ENCODE measurements around the gene TASOR2. TPM values are rescaled to one million over a fixed set of nuclear protein-coding genes. Genes with fewer than 3 reads are reported as not detected.
A peak's percentile ranks its signal among the peaks of the same experiment; 100 is the strongest.

Gene TASOR2
- total RNA-seq, 2 experiments from 2014 or later, result 52.0 to 56.0 TPM

GRCh38 chr10:5661043-5661442, 23.6 kb upstream of the TASOR2 start:
- DNase-seq (no peak), ATAC-seq (no peak)
- no peaks in the 10 kb centered on the region for H3K9me3 Mint-ChIP-seq (ENCODE audit: low read depth)
- CTCF ChIA-PET, result interaction anchor here (1.6 kb wide), 1 partner anchor 31 kb away, joined by 6 read pairs; no protein-coding TSS in a partner anchor
- no peak overlapping the region for H3K4me3 Mint-ChIP-seq
- H3K27me3 Mint-ChIP-seq, result peaks cover 8% of the 10 kb centered on the region
- no peaks in the 10 kb centered on the region for H3K36me3 Mint-ChIP-seq
- peaks cover 34% of the 10 kb centered on the region for H3K4me1 Mint-ChIP-seq
- no peak overlapping the region for H3K27ac Mint-ChIP-seq

DNA sequence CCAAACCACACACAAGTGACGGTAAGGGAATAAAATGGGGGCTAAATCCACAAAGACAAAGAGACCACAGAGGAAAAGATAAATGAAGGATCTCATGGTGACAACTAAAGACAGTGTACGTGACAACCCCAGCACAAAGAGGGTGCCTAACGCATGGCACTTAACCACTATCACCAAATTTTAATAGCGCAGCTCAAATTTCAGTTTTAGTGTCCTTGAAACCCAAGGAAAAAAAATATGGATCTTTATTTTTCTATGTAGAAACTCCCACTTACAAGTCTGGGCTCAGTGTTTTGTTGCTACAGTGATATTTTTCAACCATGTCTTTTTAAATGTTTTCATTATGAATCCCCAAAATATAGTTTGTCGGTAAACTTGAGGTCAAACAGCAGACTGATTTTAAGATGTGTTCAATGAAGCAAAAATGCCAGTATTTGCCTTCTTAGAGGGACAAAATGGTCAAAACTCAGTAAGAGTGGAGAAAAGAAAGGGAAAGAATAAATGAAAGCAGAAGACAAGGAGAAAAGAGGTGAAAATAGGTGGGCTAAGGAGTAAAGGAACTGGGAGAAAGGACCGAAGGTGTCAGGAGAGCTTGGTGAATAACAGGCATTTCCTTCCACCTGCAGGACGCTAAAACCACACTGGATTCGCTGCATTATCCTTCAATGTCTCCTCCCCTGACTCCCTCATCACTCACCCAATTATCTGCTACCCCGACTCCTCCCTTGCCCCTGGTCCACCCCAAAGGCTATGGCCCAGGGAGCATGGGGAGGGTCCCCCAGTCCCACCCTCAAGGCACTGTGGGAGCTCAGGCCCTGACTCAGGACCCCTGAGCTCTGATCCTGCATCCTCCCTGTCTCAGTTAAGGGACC, 21.7 kb upstream of the TASOR2 start:
- Mint-ChIP-seq H3K4me3 (no peak overlapping the region), H3K27ac (no peak overlapping the region), H3K9me3 (ENCODE audit: low read depth) (no peaks in the 10 kb centered on the region), H3K27me3 (peaks cover 18% of the 10 kb centered on the region), H3K4me1 (peaks cover 30% of the 10 kb centered on the region), H3K36me3 (peaks cover 2% of the 10 kb centered on the region)
- CTCF ChIA-PET, result interaction anchor here (1.1 kb wide), 1 partner anchor 17 kb away, joined by 3 read pairs; no protein-coding TSS in a partner anchor
- DNase-seq, result peak; percentile 8
- ATAC-seq, result no peak

DNA sequence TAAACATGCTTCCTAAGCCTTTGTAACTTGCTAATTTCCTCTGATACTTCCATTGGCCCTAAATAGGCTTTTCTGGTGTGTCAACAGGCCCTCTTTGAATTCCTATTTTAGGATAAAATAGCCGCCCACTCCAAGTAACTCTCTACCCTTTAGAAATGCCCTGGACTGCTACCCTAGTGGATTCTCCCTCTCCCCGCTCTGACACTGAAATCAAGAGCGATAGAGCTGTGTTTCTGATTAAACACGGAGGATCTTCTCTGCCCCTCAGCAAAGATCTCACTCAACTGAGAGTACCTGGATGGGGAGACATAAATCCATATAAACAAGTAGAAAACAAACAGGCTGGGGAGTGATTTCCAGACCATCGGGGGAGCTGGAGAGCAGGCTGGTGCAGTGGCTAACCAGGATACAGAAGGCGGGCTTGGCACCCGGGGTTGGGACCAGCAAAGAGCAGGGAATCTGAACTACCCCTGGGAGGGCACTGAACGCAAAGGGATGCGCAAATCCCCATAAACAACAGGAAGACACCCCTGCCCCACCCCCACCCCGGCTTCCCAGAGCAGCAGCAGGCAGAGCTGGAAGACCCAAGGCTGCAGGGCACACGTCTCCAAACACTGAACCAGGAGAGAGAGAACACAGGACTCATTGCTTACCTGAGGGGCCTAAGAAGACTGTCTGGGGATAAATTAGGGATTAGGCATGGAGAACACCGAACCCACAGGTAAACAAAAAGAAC, 20.8 kb upstream of the TASOR2 start:
- Mint-ChIP-seq H3K36me3 (peaks cover 2% of the 10 kb centered on the region), H3K27ac (no peak overlapping the region), H3K4me1 (peaks cover 30% of the 10 kb centered on the region), H3K27me3 (peaks cover 25% of the 10 kb centered on the region), H3K4me3 (no peak overlapping the region), H3K9me3 (ENCODE audit: low read depth) (no peaks in the 10 kb centered on the region)
- DNase-seq (peak; percentile 39), ATAC-seq (no peak)
- CTCF ChIA-PET, result interaction anchor here (1.1 to 2.2 kb wide), 2 partner anchors 18 to 34 kb away, joined by 3 to 9 read pairs; no protein-coding TSS in a partner anchor

DNA sequence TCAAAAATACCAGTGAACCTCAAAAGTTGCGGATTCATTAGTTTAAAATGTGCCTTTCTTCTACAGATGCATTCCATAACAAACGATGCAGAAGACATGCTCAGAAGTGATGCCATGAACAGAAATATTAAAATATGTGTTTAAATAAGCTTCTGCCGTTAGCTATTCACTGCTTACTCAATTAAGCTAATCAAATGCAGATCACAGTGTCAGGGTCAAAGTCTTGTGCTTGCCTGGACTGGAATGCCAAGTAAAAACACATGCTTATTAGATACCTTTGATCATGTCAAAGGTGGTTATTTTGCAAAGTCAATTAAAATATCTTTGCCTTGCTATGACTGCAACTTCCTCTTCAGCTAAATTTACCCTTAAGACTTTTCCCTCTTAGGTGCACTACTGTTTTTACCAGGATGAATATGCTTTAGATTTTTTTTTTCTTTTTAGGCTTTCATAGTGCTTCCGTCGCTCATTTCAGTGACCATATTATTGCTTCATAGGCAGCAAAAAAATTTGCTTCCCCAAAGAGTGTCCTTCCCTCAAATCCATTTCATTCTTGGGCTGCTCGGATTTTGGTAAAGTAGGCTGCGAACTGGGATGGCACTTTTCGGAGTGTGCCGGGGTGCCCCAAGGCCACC, 19.1 kb upstream of the TASOR2 start:
- CTCF ChIA-PET, result interaction anchor here (1.1 to 2.2 kb wide), 4 partner anchors 18 to 223 kb away, joined by 3 to 9 read pairs (median 4); no protein-coding TSS in a partner anchor
- peak; percentile 12 for DNase-seq
- Mint-ChIP-seq H3K36me3 (peaks cover 2% of the 10 kb centered on the region), H3K4me1 (peaks cover 14% of the 10 kb centered on the region), H3K4me3 (peak overlapping the region; percentile 76), H3K27me3 (peaks cover 28% of the 10 kb centered on the region), H3K9me3 (ENCODE audit: low read depth) (no peaks in the 10 kb centered on the region), H3K27ac (no peak overlapping the region)
- ATAC-seq, result no peak

DNA sequence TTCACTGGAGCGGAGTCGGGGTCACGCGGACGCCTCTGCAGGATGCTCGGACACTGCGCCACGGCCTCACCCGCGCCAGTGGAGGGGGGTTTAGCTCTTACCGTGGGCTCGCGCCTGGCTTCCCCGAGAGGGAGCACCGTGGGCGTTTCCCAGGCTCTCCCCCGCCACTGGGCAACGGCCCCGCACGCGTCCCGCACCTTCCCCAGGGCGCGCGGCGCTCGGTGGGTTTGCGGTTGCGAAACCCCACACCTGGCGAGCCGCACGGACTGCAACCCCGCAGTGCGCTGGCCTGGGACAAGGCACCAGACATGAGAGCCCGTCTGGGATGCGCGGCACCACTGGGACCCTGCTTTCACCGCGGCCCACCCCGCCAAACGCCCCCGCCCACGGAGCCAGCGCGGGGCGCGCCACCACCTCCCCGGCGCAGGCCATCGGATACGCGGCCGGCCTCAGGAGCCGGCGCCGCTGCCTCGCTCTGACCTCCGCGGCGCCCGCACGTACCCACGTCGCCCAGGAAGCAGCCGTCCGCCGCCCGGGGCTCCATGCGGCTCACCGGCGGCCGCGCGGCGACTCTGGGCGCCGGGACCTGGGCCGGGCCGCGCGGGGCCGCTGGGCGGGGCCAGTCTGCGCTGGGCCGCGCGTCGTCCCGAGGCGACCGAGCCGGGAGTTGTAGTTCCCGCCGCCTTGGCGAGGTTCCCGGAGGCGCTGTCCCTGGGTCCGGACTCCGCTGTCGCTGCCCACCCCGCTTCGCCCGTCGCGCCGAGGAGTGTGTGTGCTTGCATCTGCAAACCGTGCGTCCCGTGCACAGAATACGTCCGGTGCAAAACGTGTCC, 18.4 kb upstream of the TASOR2 start, which contains the start of gene ASB13:
Gene ASB13 (minus strand): TSS at position 588 of the 833 bp plus-strand sequence. CDS start 44 bp downstream, at position 544.
- CTCF ChIA-PET, result interaction anchor here (1.1 to 2.2 kb wide), 3 partner anchors 37 to 224 kb away, joined by 3 to 9 read pairs (median 4); no protein-coding TSS in a partner anchor
- Mint-ChIP-seq H3K27ac (no peak within 1 kb of the TSS), H3K27me3 (peaks cover 35% of the 10 kb centered on the region), H3K4me3 (peak within 1 kb of the TSS; percentile 76), H3K9me3 (ENCODE audit: low read depth) (no peaks in the 10 kb centered on the region), H3K36me3 (peaks cover 2% of the 10 kb centered on the region), H3K4me1 (peaks cover 12% of the 10 kb centered on the region)
- peak; percentile 89 for ATAC-seq
- peak; percentile 59 for DNase-seq

DNA sequence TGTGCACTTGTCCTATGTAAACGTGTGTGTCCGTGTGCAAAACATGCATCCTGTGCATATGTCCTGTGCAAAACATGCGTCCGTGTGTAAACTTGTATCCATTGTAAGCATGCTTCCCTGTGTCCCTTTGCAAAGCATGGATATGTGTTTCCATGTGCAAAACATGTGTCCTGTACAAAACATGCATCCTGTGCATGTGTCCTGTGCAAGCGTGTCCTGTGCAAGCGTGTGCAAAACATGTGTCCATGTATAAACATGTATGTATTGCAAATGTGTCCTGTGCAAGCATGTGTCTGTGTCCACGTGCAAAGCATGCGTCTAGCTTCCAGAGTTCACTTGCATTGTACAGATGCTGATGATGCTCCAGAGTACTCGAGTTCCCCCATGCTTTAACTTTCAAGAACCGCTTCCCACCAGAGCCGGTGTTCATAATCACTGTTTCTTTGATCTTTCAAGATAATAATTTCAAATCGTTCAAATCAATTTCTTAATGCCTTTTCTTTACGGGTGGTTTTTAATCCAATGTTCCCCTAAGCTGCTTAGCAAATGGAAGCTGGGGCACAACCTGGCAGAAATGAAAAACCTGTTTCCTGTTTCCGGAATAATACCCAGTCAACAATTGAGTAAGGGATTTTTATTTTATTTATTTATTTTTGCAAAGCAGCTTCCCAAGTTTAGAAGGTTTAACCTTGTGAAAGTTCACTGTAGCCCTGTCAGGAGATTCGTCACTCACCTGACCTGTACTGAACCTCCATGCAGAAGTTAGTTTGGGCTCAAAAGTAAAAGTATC, 17.6 kb upstream of the TASOR2 start:
- H3K27ac Mint-ChIP-seq, result no peak overlapping the region
- H3K36me3 Mint-ChIP-seq, result peaks cover 2% of the 10 kb centered on the region
- H3K27me3 Mint-ChIP-seq, result peaks cover 35% of the 10 kb centered on the region
- peaks cover 12% of the 10 kb centered on the region for H3K4me1 Mint-ChIP-seq
- H3K4me3 Mint-ChIP-seq, result peak overlapping the region; percentile 76
- CTCF ChIA-PET, result interaction anchor here (1.3 to 1.7 kb wide), 3 partner anchors 14 to 37 kb away, joined by 3 to 6 read pairs (median 4); no protein-coding TSS in a partner anchor
- ATAC-seq (peak; percentile 6), DNase-seq (no peak)
- peaks cover under 1% of the 10 kb centered on the region for H3K9me3 Mint-ChIP-seq (ENCODE audit: low read depth)

DNA sequence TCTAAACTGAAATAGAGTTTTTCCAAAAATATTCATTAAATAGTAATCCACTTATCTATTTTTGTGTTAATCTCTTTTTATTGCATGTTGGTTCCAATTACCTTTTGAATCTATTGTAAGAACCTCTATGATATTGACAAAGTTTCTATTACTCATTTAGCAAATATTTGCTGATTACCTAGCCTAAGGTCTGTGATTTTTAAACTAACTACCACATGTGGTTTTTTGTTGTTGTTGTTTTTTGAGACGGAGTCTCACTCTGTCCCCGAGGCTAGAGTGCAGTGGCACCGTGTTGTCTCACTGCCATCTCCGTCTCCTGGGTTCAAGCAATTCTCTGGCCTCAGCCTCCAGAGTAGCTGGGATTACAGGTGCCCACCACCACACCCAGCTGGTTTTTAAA, 16.2 kb upstream of the TASOR2 start:
- H3K4me3 Mint-ChIP-seq, result no peak overlapping the region
- no peak for DNase-seq
- H3K36me3 Mint-ChIP-seq, result peaks cover 4% of the 10 kb centered on the region
- no peak overlapping the region for H3K27ac Mint-ChIP-seq
- peaks cover 35% of the 10 kb centered on the region for H3K27me3 Mint-ChIP-seq
- H3K9me3 Mint-ChIP-seq (ENCODE audit: low read depth), result peaks cover 6% of the 10 kb centered on the region
- no peak for ATAC-seq
- H3K4me1 Mint-ChIP-seq, result peaks cover 12% of the 10 kb centered on the region
- CTCF ChIA-PET, result interaction anchor here (0.8 to 1.7 kb wide), 4 partner anchors 14 to 39 kb away, joined by 3 to 6 read pairs (median 4); no protein-coding TSS in a partner anchor

- peaks cover 7% of the 10 kb centered on the region for H3K36me3 Mint-ChIP-seq
- CTCF ChIA-PET, result interaction anchor here (1.8 to 2.0 kb wide), 2 partner anchors 40 to 47 kb away, joined by 4 to 7 read pairs; no protein-coding TSS in a partner anchor
- H3K4me3 Mint-ChIP-seq, result no peak overlapping the region
- ATAC-seq (no peak), DNase-seq (peak; percentile 1)
- H3K9me3 Mint-ChIP-seq (ENCODE audit: low read depth), result peaks cover 8% of the 10 kb centered on the region
- H3K27me3 Mint-ChIP-seq, result peaks cover 38% of the 10 kb centered on the region
- H3K4me1 Mint-ChIP-seq, result peaks cover 12% of the 10 kb centered on the region
- no peak overlapping the region for H3K27ac Mint-ChIP-seq
These were observed 15.0 kb upstream of the TASOR2 start for GRCh38 chr10:5669604-5670003.

DNA sequence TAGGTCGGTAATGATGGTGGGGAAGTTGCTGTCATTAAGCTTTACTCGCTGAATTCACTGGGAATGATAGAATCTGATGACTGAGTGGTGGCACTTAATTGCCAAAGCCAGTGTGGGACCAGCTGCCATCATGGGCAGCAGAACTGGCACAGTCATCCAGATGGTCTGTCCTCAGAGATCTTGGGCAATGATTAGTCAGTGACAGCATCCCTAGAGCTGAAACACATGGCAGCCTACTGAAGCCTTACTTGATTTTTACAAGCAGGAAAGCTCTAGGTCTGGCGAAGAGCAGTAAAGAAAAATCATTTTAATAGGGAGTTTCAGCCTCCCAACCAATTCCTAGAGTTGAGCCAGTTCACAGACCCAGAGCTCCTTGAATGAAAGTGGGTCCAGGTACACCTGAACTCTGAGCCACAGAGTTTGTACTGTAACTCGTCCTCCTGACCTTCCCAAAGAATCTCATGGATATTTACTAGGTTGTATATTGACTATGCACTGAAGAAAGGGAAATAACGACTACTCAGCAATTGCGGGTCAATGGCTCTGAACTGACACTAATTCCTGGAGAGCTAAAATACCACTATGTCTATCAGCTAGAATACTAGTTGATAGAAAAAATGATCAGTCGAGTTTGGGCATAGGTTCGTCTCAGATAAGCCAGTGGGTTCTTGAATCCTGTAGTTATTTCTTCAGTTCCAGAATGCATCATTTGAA, 13.8 kb upstream of the TASOR2 start:
- ATAC-seq, result no peak
- CTCF ChIA-PET, result interaction anchor here (1.8 to 2.0 kb wide), 2 partner anchors 41 to 48 kb away, joined by 4 to 7 read pairs; no protein-coding TSS in a partner anchor

DNA sequence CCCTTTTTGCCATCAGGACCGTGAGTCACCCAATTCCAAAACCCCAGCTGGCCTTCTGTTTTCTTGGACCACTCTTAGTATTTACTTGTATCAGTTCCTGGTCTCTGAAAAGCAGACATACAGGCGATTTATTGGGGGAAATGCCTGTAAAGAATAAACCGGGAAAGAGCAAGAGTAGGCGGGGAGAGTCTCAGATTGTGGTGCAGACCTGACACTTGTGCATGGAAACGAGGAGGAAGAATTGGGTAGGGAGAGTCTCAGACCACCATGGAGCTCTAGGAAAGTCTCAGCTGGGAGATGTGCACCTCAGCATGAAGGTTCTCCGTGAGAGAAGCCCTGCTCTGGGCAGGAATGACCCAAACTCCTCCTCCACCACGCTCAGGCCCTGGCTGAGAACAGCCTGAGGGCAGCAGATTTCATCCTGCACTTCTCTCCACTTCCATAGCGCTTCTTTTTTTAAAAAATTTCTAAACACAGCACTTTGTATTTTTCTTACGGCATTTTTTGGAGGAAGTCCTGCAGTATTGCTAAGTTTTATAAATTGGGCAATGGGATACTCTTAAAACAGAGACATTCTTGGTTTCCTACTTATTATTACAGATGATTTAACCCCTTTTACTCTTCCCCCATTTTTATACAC, 6.1 kb upstream of the TASOR2 start:
- CTCF ChIA-PET, result no interaction called here
- H3K27ac Mint-ChIP-seq, result no peak overlapping the region
- DNase-seq, result no peak
- peaks cover 2% of the 10 kb centered on the region for H3K9me3 Mint-ChIP-seq (ENCODE audit: low read depth)
- H3K27me3 Mint-ChIP-seq, result peaks cover 38% of the 10 kb centered on the region
- no peak overlapping the region for H3K4me3 Mint-ChIP-seq
- ATAC-seq, result no peak
- peaks cover 18% of the 10 kb centered on the region for H3K4me1 Mint-ChIP-seq
- peaks cover 4% of the 10 kb centered on the region for H3K36me3 Mint-ChIP-seq

More for the DNA sequence above, 13.8 kb upstream of the TASOR2 start:
- DNase-seq, result no peak
- no peak overlapping the region for H3K27ac Mint-ChIP-seq
- H3K27me3 Mint-ChIP-seq, result peaks cover 37% of the 10 kb centered on the region
- peaks cover 8% of the 10 kb centered on the region for H3K9me3 Mint-ChIP-seq (ENCODE audit: low read depth)
- peaks cover 7% of the 10 kb centered on the region for H3K4me1 Mint-ChIP-seq
- peaks cover 8% of the 10 kb centered on the region for H3K36me3 Mint-ChIP-seq
- H3K4me3 Mint-ChIP-seq, result no peak overlapping the region

DNA sequence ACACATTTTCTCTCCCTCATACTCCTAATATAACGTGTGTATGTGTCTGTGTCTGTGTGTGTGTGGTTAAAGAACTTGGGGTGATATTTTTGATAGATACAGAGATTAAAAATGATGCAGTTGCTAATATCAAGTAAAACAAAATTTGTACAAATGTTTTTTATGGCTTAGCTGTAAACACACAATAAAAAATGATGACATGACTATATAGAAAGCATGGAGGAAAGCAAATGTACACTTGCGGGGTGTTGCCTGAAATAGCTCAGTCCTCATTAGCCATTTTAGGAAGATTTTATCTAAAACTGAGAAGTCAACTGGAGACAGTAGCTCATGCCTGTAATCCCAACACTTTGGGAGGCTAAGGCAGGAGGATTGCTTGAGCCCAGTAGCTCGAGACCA, 5.6 kb upstream of the TASOR2 start:
- ATAC-seq, result no peak
- CTCF ChIA-PET, result no interaction called here
- H3K4me3 Mint-ChIP-seq, result no peak overlapping the region
- no peak for DNase-seq
- H3K36me3 Mint-ChIP-seq, result peaks cover 3% of the 10 kb centered on the region
- H3K27me3 Mint-ChIP-seq, result peaks cover 37% of the 10 kb centered on the region
- H3K27ac Mint-ChIP-seq, result no peak overlapping the region
- peaks cover 22% of the 10 kb centered on the region for H3K4me1 Mint-ChIP-seq
- peaks cover 2% of the 10 kb centered on the region for H3K9me3 Mint-ChIP-seq (ENCODE audit: low read depth)

Measured in activated CD8-positive, alpha-beta memory T cell treated with anti-CD3 and anti-CD28 coated beads, Interleukin-2, amount 10 ng/mL, durations not matched to agents 7 days and 5 days (primary cell).